Gastrocnemius medialis (tissue), 4 donors: ENCODE measurements around the gene TPRG1.

ENCODE experiments used
- POLR2A ChIP-seq, 2 donors: fragments of 450-650 bp; IDR thresholded peaks; one replicate each; pipeline ENCODE4 v1.6.1; 2017; ENCODE audit warnings: antibody characterized with exemption in 2 of 2, mild to moderate bottlenecking in 2 of 2, moderate library complexity in 2 of 2
- TF ChIP-seq, protein P1 (sequence below), 5 experiments: fragments of 450-650 bp in 3 of 5; fragments of 200-600 bp in 2 of 5; sonication (generic) in 2 of 5; IDR thresholded peaks in 4 of 5; conservative IDR thresholded peaks in 1 of 5; 1 replicate in 4 of 5; 2 replicates in 1 of 5; pipeline ENCODE4 v1.5.1; 2016 to 2019; ENCODE audit warnings: antibody characterized with exemption in 5 of 5, mild to moderate bottlenecking in 3 of 5, moderate library complexity in 3 of 5

DNA sequence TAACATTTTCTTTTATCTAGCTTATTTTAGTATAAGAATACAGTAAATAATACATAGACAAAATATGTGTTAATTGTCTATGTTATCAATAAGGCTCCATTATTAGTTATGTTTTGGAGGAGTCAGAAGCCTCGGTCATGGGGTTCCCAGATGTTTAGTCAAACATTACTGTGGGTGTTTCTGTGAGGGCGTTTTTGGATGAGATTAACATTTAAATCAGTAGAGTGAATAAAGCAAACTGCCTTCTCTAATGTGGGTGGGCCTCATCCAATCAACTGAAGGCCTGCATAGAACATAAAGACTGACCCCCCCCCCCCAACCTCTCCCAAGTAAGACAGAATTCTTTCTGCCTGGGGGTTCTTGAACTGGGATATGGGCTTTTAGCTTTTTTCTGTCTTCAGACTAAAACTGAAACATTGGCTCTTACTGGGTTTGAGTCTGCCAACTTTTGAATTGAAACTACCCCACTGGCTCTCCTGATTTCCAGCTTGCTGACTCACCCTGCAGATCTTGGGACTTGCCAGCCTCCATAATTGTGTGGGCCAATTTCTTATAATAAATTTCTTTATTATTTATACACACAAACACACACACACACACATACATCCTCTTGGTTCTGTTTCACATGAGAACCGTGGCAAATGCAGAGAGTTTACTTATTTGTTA, 192.0 kb downstream of the TPRG1 start:
- TF ChIP-seq, protein P1, sequence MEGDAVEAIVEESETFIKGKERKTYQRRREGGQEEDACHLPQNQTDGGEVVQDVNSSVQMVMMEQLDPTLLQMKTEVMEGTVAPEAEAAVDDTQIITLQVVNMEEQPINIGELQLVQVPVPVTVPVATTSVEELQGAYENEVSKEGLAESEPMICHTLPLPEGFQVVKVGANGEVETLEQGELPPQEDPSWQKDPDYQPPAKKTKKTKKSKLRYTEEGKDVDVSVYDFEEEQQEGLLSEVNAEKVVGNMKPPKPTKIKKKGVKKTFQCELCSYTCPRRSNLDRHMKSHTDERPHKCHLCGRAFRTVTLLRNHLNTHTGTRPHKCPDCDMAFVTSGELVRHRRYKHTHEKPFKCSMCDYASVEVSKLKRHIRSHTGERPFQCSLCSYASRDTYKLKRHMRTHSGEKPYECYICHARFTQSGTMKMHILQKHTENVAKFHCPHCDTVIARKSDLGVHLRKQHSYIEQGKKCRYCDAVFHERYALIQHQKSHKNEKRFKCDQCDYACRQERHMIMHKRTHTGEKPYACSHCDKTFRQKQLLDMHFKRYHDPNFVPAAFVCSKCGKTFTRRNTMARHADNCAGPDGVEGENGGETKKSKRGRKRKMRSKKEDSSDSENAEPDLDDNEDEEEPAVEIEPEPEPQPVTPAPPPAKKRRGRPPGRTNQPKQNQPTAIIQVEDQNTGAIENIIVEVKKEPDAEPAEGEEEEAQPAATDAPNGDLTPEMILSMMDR (IDR thresholded peaks at IDR 0.05 in 4 of 5, conservative IDR thresholded peaks at IDR 0.05 in 1 of 5): no peak
- no peak for TF ChIP-seq POLR2A (IDR thresholded peaks at IDR 0.05)
